ENCODE measurements around the gene NAP1L1.

NAP1L1 gene

DNA sequence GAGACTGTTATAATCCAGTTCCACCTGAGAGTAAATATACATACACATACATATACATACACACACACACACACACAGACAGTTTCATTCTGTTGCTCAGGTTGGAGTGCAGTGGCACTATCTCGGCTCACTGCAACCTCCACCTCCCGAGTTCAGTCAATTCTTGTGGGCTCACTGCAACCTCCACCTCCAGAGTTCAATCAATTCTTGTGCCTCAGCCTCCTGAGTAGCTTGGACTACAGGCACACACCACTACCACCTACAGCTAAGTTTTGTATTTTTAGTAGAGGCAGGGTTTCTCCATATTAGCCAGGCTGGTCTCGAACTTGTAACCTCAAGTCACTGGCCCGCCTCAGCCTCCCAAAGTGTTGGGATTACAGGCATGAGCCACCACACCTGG, 44.0 kb downstream of the NAP1L1 start:
- Mint-ChIP-seq H3K27me3 (no peaks in the 10 kb centered on the region), H3K27ac (no peak overlapping the region), H3K36me3 (peaks cover 2 to 7% of the 10 kb centered on the region in 2 donors), H3K4me1 (peaks cover 7 to 8% of the 10 kb centered on the region in 2 donors), H3K4me3 (no peak overlapping the region), H3K9me3 (no peaks in the 10 kb centered on the region)
- DNase-seq (no peak), ATAC-seq (replicated peaks) (no peak)

DNA sequence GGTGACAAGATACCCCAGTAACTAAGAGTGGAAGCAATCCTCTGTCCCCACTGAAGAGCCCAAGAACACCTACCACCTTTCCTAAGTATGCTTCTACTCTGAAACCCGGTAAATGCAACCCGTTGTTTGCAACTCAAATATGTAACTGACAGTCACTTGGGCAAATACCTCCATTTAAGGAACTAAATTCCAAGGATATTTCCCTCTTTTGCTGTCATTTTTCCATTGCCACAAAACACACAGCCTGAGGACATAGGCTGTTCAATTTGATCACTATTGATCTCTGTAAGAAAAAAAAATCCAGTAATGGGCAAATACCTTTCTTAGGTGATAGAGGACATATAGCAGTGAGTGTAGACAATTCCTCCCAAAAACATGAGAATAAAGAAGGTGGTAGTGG, 46.3 kb downstream of the NAP1L1 start:
- no peaks in the 10 kb centered on the region for H3K27me3 Mint-ChIP-seq
- no peak overlapping the region for H3K4me3 Mint-ChIP-seq
- no peaks in the 10 kb centered on the region for H3K9me3 Mint-ChIP-seq
- H3K4me1 Mint-ChIP-seq = peaks cover 7 to 8% of the 10 kb centered on the region in 2 donors
- ATAC-seq (replicated peaks) (no peak), DNase-seq (no peak)
- no peak overlapping the region for H3K27ac Mint-ChIP-seq
- no peaks in the 10 kb centered on the region for H3K36me3 Mint-ChIP-seq

DNA sequence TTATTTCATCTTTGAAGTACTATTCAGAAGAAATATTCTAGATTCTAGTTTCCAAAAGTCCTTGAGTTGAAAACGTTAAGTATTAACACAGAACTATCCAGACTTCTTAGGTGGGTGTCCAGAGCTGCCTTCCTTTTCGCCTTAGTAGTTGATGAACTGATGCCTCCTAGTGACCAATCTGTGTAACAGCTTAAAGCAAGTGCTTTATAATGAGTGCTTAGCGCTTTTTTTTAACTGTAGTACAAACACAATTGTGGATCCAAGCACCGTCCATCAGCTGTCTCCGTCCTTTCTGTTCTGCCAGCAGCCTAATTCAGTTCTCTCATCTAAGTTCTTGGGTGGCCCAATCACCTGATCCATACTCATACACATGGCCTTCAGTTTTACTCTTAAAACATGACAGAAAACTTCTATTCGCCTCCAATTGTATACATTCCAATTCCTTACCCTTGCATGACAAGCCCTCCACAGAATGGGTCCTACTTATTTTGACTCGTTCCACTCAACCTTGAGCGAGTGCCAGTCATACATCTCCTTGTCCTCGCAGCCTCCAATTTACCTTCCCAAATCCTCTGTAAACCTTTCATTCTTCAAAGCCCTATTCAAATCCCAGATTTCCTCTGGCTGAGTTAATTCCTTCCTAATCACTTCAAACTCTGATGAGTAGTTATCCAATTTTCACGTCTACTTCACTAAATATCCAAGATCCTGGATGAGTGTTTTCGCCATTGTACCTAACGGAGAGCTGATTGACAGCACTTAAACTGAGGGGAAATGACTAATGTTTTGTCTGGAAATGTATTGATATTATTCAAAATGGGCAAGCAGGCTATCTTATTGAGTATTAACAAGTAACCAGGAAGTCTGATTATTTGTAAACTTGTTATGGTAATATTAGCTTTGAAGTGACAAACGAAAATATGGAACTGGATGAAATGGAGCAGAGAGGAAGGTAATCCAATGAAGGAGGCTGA, 47.1 kb downstream of the NAP1L1 start:
- Mint-ChIP-seq H3K36me3 (no peaks in the 10 kb centered on the region), H3K27ac (no peak overlapping the region), H3K4me1 (peaks cover 12% of the 10 kb centered on the region in 2 donors), H3K9me3 (no peaks in the 10 kb centered on the region), H3K27me3 (no peaks in the 10 kb centered on the region), H3K4me3 (no peak overlapping the region)
- ATAC-seq (replicated peaks) (peak; percentile 75 to 77), DNase-seq (peak; percentile 15)

DNA sequence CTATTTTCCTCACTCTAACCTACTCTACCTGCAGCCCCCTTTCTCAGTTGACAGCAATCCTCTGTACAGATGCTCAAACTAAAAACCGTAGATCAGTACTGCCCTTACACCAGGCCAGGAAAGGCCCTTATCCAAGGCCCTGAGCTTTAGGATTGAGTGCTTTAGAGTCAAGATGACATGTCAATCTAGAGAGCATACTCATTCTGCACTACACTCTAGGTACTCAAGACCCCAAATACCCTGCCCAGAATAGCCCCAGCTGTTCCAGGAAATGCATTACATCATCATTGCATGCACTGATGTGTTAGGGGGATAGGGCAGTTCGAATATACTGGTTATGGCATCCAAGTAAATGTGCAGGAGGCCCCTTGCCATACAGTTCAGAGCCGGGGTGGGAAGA, 49.4 kb downstream of the NAP1L1 start:
- Mint-ChIP-seq H3K36me3 (peaks cover 0 to 4% of the 10 kb centered on the region in 2 donors), H3K4me3 (no peak overlapping the region), H3K27me3 (peaks cover 4 to 7% of the 10 kb centered on the region in 2 donors), H3K9me3 (no peaks in the 10 kb centered on the region), H3K4me1 (peaks cover 25 to 31% of the 10 kb centered on the region in 2 donors), H3K27ac (no peak overlapping the region)
- ATAC-seq (replicated peaks) (no peak), DNase-seq (no peak)

DNA sequence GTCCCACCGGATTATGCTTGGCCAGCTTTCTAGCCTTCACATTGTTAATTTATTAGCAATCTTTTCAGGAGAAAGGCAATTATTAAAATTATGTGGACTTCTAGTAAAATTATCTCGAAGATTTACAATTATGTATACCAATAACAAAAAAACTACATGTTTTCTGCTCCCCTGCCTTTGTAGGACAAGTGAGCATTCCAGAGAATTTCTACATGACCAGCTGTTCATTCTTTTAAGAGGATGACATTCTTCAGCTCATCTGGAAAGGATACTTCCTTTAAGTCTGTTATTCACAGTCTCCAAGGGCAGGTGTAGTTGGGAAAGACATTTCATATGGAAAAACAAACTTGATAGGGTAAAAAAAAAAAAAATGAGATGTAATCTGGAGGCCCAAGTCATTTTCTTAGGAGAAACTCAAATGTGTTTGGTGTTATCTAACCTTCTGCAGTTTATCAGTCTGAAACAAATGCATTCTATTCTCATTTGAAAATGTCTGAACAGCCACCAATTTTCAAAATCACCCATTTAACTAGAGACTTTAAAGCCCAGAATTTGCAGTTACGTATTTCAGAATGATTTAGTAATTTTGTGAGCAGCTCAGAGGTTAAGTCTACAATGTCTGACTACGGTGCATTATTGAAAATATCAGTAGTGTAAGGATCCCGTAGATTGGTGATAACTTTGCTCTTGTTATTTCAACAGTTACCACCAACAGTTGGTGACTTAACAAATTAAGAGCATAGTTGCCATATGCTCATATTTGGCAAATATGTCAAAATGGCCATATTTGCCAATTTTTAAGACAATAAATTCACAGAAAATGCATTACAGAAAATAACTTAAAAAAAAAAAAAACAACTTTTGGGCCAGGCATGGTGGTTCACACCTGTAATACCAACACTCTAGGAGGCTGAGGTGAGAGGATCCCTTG, 51.1 kb downstream of the NAP1L1 start:
- peaks cover 0 to 4% of the 10 kb centered on the region in 2 donors for H3K36me3 Mint-ChIP-seq
- H3K4me3 Mint-ChIP-seq = no peak overlapping the region
- no peaks in the 10 kb centered on the region for H3K9me3 Mint-ChIP-seq
- DNase-seq (no peak), ATAC-seq (replicated peaks) (no peak)
- H3K27ac Mint-ChIP-seq = no peak overlapping the region
- H3K4me1 Mint-ChIP-seq = peaks cover 28 to 35% of the 10 kb centered on the region in 2 donors
- peaks cover 7 to 11% of the 10 kb centered on the region in 2 donors for H3K27me3 Mint-ChIP-seq

DNA sequence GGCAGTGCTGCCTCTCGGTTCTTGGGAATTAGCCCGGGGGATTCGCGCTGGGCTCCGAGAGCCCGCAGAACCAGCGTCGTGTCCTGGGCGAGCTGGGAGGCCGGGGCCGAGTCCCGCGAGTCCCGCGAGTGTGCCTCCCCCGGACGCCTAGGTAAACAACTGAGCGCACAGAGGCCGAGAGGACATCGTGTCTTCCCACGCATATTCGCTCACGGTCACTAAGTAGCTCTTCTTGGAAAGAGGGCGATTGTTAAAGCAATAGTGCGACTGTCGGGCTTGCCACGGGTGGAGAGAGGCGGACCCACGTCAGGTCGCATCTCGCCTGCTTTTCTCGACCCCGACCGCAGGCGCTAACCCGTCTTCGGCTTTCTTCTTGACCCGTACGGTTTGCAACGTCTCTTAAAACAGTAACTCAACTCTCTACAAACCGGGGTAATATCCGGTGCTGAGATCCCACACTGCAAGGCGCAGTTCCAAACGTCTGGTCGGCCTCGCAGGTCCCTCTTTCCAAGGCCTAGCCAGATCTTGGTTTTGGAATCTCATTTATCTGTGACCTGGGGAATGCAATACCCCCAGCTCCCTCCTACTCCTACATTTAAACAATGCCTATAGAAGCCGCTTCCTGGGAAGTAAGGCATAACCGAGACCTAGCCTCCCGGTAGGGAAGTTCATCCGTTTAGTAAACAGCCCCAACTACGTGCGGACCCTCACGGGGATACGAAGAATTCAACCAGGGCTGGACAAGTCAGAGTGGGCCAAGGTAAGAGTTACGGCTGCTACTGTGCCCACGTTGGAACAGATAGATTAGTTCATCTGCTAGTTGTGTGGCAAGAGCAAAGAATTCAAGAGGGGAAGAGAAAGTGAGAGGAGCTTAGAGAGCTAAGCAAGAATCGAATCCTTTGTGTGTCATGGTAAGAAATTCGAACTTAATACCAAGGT, 52.2 kb downstream of the NAP1L1 start:
- H3K27me3 Mint-ChIP-seq = peaks cover 7 to 14% of the 10 kb centered on the region in 2 donors
- H3K36me3 Mint-ChIP-seq = peaks cover 0 to 4% of the 10 kb centered on the region in 2 donors
- H3K27ac Mint-ChIP-seq = peak overlapping the region; percentile 98
- H3K9me3 Mint-ChIP-seq = no peaks in the 10 kb centered on the region
- ATAC-seq (replicated peaks) (peak; percentile 46), DNase-seq (peak; percentile 45)
- H3K4me1 Mint-ChIP-seq = peaks cover 24 to 29% of the 10 kb centered on the region in 2 donors
- H3K4me3 Mint-ChIP-seq = peak overlapping the region; percentile 95 to 98

DNA sequence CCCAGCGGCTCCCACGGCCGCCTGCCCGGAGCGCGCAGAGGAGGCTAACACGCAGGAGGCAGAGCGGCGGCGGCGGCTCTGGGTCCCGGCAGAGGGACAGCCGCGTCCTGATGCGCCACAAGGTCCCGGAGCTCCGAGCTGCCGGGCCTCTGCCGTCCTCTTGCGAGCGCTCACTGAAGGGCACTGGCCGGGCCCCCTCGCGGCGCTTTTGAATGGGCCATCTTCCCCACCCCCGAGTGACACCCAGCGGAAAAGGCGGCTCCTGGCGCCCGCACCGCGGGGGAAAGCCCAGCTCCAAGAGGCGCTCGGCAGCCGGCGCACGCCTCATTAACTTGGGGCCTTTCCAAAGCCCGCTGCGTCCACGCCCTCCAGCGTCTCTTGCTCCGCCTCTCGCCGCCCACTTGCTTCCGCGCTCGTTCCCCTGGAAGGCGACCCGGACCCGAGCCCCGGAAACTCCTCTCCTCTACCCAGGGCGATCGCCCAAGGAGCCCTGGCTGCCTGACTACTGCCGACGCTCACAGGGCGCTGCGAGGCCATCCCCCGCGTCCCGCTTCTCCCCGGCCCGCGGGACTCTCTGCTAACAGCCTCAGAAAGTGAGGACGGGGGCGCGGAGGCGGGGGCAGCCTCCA, 53.0 kb downstream of the NAP1L1 start, which contains the start of gene PHLDA1:
TSS of gene PHLDA1 (minus strand) at position 363 of the 629 bp plus-strand sequence.
- ATAC-seq (replicated peaks) = peak; percentile 85 to 88
- DNase-seq = peak; percentile 95
- H3K4me3 Mint-ChIP-seq = peak within 1 kb of the TSS; percentile 95 to 98
- peaks cover 7 to 16% of the 10 kb centered on the region in 2 donors for H3K27me3 Mint-ChIP-seq
- H3K36me3 Mint-ChIP-seq = peaks cover 0 to 4% of the 10 kb centered on the region in 2 donors
- peak within 1 kb of the TSS; percentile 98 for H3K27ac Mint-ChIP-seq
- no peaks in the 10 kb centered on the region for H3K9me3 Mint-ChIP-seq
- H3K4me1 Mint-ChIP-seq = peaks cover 22 to 28% of the 10 kb centered on the region in 2 donors

DNA sequence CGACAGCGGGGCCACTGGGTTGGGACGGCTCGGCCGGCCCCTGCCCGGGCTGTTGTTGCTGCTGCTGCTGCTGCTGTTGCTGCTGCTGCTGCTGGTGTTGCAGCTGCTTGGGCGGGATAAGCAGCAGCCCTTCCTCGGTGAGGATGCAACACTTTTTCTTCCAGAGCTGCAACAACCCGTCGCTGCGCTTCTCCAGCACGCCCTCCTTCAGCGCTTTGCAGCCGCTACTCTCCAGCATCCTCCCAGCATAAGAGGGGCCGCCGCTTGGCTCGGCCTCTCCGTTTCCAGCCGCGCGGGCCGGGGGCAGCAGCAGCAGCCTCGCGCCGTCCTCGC, 53.4 kb downstream of the NAP1L1 start:
- Mint-ChIP-seq H3K36me3 (peaks cover 0 to 4% of the 10 kb centered on the region in 2 donors), H3K9me3 (no peaks in the 10 kb centered on the region), H3K4me1 (peaks cover 22 to 28% of the 10 kb centered on the region in 2 donors)

DNA sequence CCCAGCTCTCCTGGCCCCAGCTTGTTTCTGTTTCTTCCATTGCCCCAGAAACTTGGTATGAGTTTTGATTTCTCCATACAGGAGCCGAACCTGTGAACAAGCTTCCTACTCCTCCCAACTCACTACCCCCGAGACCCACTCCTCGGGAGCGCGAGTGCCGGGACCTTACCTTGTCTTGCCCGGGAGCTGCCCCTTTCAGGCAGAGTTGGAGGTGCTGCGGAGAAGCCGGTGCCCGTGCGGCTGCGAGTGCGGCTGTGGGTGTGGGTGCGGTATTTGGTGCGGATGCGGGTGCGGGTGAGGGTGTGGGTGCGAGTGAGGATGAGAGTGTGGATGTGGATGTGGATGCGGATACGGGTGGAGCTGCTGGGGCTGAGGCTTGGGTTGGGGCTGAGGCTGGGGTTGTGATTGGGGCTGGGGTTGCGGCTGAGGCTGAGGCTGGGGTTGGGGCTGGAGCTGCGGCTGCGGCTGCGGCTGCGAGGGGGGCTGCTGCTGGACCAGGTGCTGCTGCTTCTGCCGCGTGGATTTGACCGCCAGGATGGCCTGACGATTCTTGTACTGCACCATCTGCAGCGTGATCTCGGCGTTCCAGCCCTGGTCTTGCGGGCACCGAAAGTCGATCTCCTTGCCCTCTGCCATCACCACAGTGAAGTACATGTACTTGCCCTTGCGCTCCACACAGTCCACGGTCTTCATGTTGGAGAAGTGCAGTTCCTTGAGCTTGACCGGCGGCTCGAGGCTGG, 54.0 kb downstream of the NAP1L1 start:
- H3K27ac Mint-ChIP-seq = peak overlapping the region; percentile 94
- peak; percentile 13 for DNase-seq

More for the DNA sequence above, 53.4 kb downstream of the NAP1L1 start:
- Mint-ChIP-seq H3K27me3 (peaks cover 7 to 16% of the 10 kb centered on the region in 2 donors), H3K27ac (peak overlapping the region; percentile 94), H3K4me3 (peak overlapping the region; percentile 95 to 98)
- DNase-seq (no peak), ATAC-seq (replicated peaks) (no peak)

DNA sequence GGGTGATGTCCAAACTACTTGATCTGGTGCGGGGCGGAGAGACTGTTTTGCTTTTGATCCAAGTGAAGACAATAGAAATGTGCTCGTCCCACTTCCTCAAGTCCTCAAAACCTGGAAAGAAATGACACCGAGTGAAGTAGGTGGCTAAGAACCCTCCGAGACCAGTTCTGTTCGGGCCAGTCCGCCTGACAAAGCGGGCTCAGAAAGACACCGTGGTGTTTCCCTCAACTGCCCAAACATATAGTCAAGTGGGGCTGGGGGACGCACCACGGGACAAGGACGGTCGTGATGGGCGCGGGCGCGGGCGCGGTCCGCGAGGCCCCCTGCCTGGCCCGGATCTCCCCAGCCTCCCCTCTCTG, 54.5 kb downstream of the NAP1L1 start:
- Mint-ChIP-seq H3K4me1 (peaks cover 19 to 28% of the 10 kb centered on the region in 2 donors), H3K36me3 (peaks cover 0 to 4% of the 10 kb centered on the region in 2 donors), H3K4me3 (peak overlapping the region; percentile 95 to 98), H3K27me3 (peaks cover 13 to 16% of the 10 kb centered on the region in 2 donors), H3K27ac (peak overlapping the region; percentile 94), H3K9me3 (no peaks in the 10 kb centered on the region)
- DNase-seq (no peak), ATAC-seq (replicated peaks) (no peak)

More for the DNA sequence above, 54.0 kb downstream of the NAP1L1 start:
- Mint-ChIP-seq H3K9me3 (no peaks in the 10 kb centered on the region), H3K27me3 (peaks cover 12 to 16% of the 10 kb centered on the region in 2 donors), H3K36me3 (peaks cover 0 to 4% of the 10 kb centered on the region in 2 donors), H3K4me1 (peaks cover 20 to 28% of the 10 kb centered on the region in 2 donors), H3K4me3 (peak overlapping the region; percentile 95 to 98)
- peak; percentile 8 to 16 for ATAC-seq (replicated peaks)

DNA sequence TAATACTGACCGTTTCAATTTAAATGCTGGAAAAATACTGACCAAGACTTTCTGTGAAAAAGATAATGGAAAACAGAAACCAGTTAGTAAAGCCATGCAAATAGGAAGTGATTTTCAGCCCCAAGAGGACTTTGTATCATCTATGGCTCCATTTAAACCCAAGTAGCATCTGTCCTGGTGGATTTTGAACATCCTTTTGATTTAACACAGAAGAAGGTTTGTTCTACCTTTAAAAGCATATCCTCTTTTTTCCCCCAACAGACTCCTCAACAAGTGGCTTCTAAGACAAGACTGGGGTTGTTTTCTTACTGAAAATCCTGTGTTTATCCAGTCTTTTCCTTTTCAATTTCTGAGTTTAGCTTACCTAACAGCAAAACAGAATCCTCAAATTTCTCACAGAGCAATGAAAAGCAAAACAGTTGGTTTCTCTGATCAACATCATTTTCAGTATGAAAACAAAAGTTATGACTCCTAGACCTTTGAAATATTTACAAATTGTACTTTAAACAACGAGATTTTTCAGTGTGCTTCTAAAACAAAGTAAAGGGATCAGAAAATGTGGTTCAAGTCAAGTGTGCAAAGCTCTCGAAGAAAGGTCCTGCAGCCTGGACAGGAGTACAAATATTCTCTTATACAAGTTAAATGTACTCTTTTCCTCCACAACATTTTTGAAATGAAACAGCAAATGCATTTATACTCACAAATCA, 55.8 kb downstream of the NAP1L1 start:
- Mint-ChIP-seq H3K36me3 (peaks cover 0 to 4% of the 10 kb centered on the region in 2 donors), H3K4me3 (no peak overlapping the region), H3K9me3 (no peaks in the 10 kb centered on the region), H3K27ac (no peak overlapping the region), H3K4me1 (peaks cover 19 to 28% of the 10 kb centered on the region in 2 donors), H3K27me3 (peaks cover 13 to 16% of the 10 kb centered on the region in 2 donors)
- DNase-seq (no peak), ATAC-seq (replicated peaks) (no peak)

DNA sequence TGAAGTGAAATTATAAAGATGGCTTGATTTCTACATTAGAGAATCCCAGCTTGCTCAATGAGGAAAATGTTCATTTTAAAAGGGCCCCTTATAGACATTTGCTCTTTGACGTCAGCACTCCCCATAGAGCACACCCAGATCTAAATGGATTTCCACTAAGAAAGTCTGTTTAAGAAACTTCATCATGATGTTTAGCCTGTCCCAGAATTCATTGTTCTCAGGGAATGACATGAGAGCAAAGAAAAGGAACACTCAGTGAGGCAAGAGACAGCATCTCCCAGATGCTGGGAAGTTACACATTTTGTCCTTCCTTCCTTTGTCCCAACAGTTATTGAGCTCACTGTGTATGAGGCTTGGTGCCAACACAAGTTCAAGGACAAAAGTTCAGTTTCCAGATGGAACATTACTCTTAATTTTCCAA, 57.8 kb downstream of the NAP1L1 start:
- DNase-seq (no peak), ATAC-seq (replicated peaks) (no peak)
- H3K9me3 Mint-ChIP-seq = no peaks in the 10 kb centered on the region
- peaks cover 11 to 15% of the 10 kb centered on the region in 2 donors for H3K4me1 Mint-ChIP-seq
- peaks cover 0 to 4% of the 10 kb centered on the region in 2 donors for H3K36me3 Mint-ChIP-seq
- H3K27ac Mint-ChIP-seq = no peak overlapping the region
- peaks cover 13 to 22% of the 10 kb centered on the region in 2 donors for H3K27me3 Mint-ChIP-seq
- no peak overlapping the region for H3K4me3 Mint-ChIP-seq

All from stimulated activated naive B cell treated with anti-CD40 and anti-IgM and Interleukin-4, amounts not matched to agents 10 μg/mL and 1 μg/mL and 100 μg/mL, for 72 hours (primary cell).